HG03060 (cell line): ENCODE measurements around the gene CDSN.
"Not testable (repeated sequence)": the region's sequence is repeated elsewhere in the genome, so short reads cannot be mapped to it uniquely, and the experiment has no call there.

Experiments
- ATAC-seq: cut with Tn5 transposase; IDR thresholded peaks from one replicate; pipeline ENCODE4 v1.9.1; 2021; ENCODE audit warnings: low read depth, moderate number of reproducible peaks; ENCODE audit not compliant: unreplicated experiment

Gene CDSN

DNA sequence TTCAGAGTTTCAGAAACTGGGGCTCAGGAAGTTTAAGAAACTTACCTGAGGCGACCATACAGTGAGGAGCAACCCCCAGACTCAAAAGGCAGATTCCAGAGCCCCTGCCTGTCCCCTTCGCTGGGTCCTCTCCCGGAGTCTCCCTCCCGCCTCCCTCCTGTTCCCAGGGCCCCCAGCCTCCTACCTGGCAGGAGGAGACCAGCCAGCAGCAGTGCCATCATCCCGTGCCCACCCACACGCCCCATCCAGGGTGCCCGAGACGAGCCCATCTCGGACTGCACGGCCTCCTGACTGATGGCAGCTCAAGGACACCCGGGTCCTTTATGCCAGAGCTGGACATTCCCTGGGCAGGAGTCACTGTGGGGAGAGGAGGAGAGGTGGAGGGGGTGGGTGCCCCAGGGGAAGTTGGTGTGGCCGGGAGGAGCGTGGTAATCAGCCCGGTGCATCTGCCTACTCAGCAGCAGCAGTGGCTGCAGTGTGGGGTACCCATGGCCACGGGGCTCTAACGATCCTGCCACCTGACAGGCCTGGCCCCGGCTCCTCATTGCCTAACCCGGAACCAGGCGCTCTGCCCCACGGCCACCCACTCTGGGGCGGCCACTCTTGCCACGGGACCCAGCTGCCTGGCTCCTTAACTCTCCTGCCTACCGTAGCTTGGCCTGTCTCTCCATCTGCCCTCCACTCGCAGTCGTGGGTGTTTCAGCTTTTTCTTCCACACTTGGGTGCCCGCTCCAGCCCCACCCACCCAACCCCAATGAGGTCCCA is at the start of gene CDSN:
Gene CDSN (minus strand): TSS at position 296 of the 765 bp plus-strand sequence. CDS start 27 bp downstream, at position 269.
- no peak for ATAC-seq

GRCh38 chr6:31169123-31169857 is 49.0 kb upstream of the CDSN start:
- ATAC-seq: no peak

DNA sequence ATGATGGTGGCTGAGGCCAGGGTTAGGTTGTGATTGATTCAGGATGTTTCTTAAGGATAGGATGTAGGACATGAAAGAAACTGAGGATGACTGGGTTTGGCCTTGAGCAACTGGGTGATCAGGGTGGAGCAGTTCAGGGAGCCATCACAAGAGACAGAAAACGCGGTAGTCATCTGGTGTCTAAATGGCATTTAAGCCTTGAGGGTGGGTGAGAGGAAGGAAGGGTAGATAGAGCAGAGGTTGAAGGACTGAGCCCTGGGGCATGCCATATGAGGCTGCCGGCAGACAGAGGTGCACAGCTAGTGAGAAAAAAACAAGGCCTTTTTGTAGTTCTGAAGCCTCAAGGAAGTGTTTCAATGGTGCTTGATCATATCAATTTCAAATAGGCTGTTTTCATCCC is 48.4 kb upstream of the CDSN start:
- ATAC-seq: no peak

DNA sequence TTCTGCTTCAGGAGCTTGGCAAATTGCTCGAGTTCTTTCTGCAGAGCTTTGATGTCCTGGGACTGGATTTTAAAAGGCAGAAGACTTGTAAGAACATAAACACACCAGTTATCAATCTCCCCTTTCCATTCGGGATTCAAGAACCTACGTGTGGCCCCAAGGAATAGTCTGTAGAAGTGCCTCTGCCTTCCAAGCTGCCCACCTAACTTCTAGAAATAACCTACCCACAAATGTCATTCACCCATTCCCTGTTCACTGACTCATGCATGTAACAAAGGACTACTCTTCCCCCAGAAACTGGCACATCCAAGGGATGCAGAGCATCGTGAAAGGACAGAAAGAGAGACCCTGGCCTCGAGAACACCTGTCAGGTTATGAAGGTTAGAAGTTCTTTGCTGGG is 45.7 kb upstream of the CDSN start:
- ATAC-seq: no peak

DNA sequence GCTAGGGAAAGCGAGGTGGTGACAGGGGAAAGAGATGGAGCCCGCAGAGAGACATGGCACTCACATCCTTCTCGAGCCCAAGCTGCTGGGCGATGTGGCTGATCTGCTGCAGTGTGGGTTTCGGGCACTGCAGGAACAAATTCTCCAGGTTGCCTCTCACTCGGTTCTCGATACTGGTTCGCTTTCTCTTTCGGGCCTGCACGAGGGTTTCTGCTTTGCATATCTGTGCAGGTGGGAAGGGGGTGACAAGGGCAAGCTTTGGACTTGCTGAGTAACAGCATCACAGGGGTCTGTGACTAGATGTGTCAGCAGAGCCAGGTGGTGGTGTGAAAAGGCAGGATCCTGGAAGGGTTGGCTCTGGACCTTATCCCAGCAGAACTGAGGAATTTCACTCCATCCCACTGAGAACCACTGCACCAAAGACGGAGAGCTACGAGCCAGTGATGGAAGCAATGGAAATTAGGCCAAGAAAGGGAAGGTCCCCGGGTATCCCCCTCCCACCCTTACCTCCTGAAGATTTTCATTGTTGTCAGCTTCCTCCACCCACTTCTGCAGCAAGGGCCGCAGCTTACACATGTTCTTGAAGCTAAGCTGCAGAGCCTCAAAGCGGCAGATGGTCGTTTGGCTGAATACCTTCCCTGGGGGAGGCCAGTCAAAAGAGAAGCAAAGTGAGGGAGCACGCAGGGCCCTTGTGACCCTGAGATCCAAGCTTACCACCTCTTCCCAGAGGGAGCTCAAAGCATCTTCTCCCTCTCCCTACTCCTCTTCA is 45.0 kb upstream of the CDSN start:
- peak; percentile 62 for ATAC-seq

GRCh38 chr6:31164475-31165063 is 44.3 kb upstream of the CDSN start:
- ATAC-seq: not testable (repeated sequence)

DNA sequence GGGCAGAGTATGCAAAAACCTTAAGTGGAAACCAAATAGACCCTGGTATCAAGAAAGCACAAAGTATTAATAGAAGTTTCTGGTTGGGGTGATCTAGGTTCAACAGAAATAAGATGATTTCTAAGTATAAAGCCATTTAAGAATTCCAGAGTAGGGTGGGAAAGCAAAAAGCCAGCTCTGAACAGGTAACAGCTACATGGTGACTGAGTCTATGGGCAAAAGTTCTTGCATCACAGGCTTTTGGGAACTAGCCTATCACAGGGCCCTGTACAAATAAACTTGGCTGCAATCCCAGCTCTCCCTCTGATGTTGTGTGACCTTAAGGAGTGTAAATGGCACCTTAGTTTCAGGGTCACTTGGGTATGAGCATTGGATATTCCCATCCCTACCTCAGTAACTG is 43.7 kb upstream of the CDSN start:
- ATAC-seq: no peak

- no peak for ATAC-seq
Observed at GRCh38 chr6:31162463-31163165, 42.4 kb upstream of the CDSN start.

DNA sequence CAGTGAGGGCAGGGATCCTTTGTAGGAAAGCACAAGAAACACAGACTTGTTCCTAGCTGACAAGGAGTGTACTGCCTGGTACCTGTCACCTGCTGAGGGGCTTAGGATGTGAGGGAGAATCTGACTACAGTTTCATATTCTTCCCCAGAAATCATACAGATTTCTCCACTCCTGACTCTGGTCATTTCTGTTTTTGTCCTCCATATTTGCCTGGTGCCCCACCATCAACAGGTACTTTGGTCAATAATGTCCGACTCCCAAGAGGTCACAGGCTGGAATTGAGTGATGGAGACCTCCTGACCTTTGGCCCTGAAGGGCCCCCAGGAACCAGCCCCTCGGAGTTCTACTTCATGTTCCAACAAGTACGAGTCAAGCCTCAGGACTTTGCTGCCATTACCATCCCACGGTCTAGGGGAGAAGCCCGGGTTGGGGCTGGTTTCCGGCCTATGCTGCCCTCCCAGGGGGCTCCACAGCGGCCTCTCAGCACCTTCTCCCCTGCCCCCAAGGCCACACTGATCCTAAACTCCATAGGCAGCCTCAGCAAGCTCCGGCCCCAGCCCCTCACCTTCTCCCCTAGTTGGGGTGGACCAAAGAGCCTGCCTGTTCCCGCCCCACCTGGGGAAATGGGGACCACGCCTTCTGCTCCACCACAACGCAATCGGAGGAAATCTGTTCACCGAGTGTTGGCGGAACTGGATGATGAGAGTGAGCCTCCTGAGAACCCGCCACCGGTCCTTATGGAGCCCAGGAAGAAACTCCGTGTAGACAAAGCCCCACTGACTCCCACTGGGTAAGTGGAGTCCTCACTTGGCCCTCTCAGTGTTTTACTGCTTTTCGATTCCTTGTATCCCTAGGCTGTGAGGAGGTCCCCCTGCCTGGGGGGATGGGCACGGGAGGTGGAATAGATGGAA is 41.2 kb upstream of the CDSN start:
- ATAC-seq: no peak

- no peak for ATAC-seq
Observed at GRCh38 chr6:31158863-31159855, 38.9 kb upstream of the CDSN start.

GRCh38 chr6:31158140-31158862 is 38.1 kb upstream of the CDSN start, which contains the start of gene TCF19:
Gene TCF19 (plus strand): TSS chr6:31158589. CDS start chr6:31159470, 881 bp downstream.
- ATAC-seq: peak; percentile 70

DNA sequence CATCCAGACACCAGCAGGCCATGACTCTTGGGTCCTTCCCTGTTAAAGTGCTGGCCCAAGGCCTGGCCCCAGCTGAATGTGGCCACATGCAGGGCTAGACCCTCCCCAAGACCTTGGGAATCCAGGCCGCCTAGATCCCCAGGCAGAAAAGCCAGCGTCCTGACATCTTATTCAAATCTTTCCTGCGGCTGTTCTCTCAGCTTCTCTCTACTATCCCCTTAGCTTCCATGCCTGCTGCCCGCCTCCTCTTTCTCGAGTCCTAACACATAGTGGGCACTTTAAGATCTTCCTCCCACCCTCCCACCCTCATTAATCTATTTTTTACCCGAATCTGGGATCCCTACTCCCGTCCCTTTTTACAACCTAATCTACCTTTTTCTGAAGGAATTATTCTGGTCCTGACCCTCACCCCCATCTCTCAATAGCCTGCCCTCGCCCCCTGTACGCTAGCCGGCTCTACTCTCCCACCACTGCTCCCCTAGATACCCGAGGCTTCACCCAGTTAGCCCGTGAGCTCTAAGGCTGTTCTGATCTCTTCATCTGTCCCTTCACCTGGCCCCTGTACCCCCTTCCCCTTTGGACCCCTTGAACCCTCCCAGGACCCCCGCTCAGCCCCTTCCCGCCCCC is 37.4 kb upstream of the CDSN start, which contains the start of gene CCHCR1:
Gene CCHCR1 (minus strand): TSS at position 290 of the 627 bp plus-strand sequence. CDS start 202 bp downstream, at position 88.
- ATAC-seq: no peak

- ATAC-seq: no peak
Observed at GRCh38 chr6:31156641-31157040, 36.4 kb upstream of the CDSN start.

DNA sequence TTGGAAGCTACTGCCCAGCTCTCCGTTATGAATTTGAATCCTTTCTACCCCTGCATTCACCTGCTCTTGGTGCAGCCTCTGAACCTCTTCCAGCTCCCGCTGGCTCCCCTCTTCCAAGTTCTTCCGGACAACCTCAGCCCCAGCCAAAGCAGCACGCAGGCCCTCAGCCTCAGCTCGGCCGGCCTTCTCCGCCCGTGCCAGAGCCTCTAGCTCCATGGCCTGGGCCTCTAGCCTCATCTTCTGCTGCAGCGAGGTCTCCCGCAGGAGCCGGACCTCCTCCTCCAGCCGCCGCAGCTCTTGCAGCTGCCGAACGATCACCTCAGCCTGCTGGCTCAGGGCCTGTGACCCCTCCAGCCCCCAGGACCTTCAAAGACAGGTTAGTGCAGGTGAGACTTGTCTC is 34.2 kb upstream of the CDSN start:
- ATAC-seq: no peak

- no peak for ATAC-seq
Observed at GRCh38 chr6:31152781-31153180, 32.5 kb upstream of the CDSN start.

DNA sequence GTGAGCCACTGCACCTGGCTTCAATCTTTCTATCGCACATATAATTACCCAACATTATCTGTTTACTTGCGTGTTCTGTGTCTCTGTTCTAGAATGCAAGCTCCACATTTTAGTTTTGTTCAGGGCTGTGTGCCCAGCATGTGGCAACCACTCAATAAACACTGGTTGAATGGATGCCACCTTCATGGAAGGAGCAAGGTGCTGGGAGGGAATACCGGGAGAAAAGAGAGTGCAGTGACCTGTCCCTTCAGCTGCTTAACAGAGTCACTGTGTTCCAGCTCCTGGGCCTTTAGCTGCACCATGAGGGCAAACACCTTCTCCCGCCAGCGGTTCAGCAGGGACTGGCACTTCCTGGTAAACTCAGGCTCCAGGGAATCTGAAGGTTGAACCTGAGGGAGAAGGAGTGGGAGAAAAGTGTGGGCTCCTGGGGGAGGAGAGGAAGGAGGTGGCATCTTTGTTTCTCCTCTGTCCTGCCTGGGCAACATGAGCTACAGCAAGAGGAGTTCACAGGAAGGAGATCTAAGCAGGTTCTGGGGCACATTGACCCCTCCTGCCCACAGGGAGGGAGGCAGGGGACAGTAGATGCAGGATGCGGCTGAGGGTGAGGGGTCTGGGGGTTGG is 29.7 kb upstream of the CDSN start:
- ATAC-seq: no peak
